Spinal cord (tissue), 10 donors: ENCODE measurements around the gene SMCO4. TPM values are rescaled to one million over a fixed set of nuclear protein-coding genes. Genes with fewer than 3 reads are reported as not detected.
A peak's percentile ranks its signal among the peaks of the same experiment; 100 is the strongest.
"Not testable (repeated sequence)": the region's sequence is repeated elsewhere in the genome, so short reads cannot be mapped to it uniquely, and the experiment has no call there.

Source experiments
- DNase-seq, 6 donors: peaks; one replicate each; pipeline versions ENCODE4 v3.0.0 to v3.0.0-alpha.2; 2013 to 2015; ENCODE audit warnings: low spot score in 6 of 6, low read depth in 4 of 6
- H3K27ac ChIP-seq: one replicate; pipeline ENCODE4 v1.5.1; 2013; ENCODE audit warnings: low read depth, low read length, control low read depth
- H3K27me3 ChIP-seq: one replicate; pipeline ENCODE4 v1.6.1; 2013; ENCODE audit warnings: low read length; ENCODE audit not compliant: control insufficient read depth, insufficient read depth
- H3K36me3 ChIP-seq: one replicate; pipeline ENCODE4 v1.6.1; 2013; ENCODE audit warnings: low read length; ENCODE audit not compliant: control insufficient read depth, insufficient read depth
- H3K4me1 ChIP-seq: one replicate; pipeline ENCODE4 v1.6.1; 2013; ENCODE audit warnings: low read length; ENCODE audit not compliant: control insufficient read depth, insufficient read depth
- H3K4me3 ChIP-seq: one replicate; pipeline ENCODE4 v1.5.1; 2013; ENCODE audit warnings: low read depth, low read length, control low read depth
- H3K9me3 ChIP-seq: one replicate; pipeline ENCODE4 v1.6.1; 2013; ENCODE audit warnings: low read length; ENCODE audit not compliant: control insufficient read depth, insufficient read depth
- WGBS: methylation state at CpG from one replicate; pipeline ENCODE4 v1.1.5; 2013; ENCODE audit warnings: missing lambda C conversion rate; ENCODE audit not compliant: insufficient coverage; 5-methylcytosine and 5-hydroxymethylcytosine counted together
- polyA plus RNA-seq, 2 donors: library from polyadenylated mRNA; unstranded; fragments of 120-200 nt; gene quantifications; one replicate each; pipeline ENCODE4 v1.2.1, GENCODE V29; 2013; ENCODE audit not compliant: insufficient read length in 2 of 2
- total RNA-seq, 2 donors: library from RNA; depleted of rRNA in 1 of 2; stranded (reverse); fragments of 120-200 nt in 1 of 2; fragments of >200 nt in 1 of 2; gene quantifications; one replicate each; pipeline versions ENCODE4 v1.2.3 to v1.2.4, GENCODE V29; 2013 to 2014
- donor health status: healthy.

The SMCO4 gene
- total and polyA plus RNA-seq, 4 donors, result 9.5 to 19.3 (median 15.7) TPM

DNA sequence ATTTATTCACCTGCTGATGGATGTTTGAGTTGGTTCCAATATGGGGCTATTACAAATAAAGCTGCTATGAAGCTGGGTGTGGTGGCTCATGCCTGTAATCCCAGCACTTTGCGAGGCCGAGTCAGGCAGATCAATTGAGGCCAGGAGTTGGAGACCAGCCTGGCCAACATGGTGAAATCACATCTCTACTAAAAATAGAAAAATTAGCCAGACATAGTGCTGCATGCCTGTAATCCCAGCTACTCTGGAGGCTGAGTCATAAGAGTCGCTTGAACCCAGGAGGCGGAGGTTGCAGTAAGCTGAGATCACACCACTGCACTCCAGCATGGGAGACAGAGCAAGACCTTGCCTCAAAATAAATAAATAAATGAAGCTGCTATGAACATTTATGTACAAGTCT lies 33.7 kb upstream of the SMCO4 start:
- H3K4me1 ChIP-seq, H3K27ac ChIP-seq, H3K9me3 ChIP-seq, H3K27me3 ChIP-seq, DNase-seq, H3K4me3 ChIP-seq, H3K36me3 ChIP-seq: not testable (repeated sequence)
- WGBS, result no CpG with 5 or more reads among the region's 4 CpGs

GRCh38 chr11:93574638-93575220 lies 31.5 kb upstream of the SMCO4 start:
- Histone ChIP-seq H3K27me3 (no peaks in the 10 kb centered on the region), H3K4me1 (no peaks in the 10 kb centered on the region), H3K27ac (no peak overlapping the region), H3K9me3 (no peaks in the 10 kb centered on the region), H3K36me3 (no peaks in the 10 kb centered on the region), H3K4me3 (no peak overlapping the region)
- peak in 1 of 6 donors; percentile 9 for DNase-seq
- no CpG with 5 or more reads among the region's 2 CpGs for WGBS

DNA sequence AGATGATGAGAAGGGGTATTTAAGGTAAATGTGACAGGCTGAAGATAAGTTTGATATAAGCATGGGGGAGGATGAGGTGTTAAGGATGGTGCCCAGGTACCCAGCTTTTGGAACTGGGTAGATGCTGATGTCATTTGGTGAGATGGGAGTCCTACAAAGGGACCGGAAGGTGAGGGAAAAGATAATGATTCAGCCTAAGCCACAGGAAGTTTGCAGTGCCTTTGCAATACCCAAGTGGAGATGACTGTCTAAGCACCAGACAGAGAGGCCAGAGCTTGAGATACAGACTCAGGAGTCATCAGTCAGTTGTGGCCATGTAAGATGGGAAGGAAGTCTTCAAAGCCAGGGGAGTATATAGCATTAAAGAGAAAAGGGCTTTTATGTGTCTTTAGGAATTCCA lies 30.0 kb upstream of the SMCO4 start:
- WGBS, result 100% methylated on average over 1 of the region's 1 CpG

GRCh38 chr11:93572621-93573020 lies 29.4 kb upstream of the SMCO4 start:
- no peaks in the 10 kb centered on the region for H3K36me3 ChIP-seq

More for the DNA sequence above, 30.0 kb upstream of the SMCO4 start:
- H3K4me1 ChIP-seq, result no peaks in the 10 kb centered on the region
- no peaks in the 10 kb centered on the region for H3K36me3 ChIP-seq
- no peaks in the 10 kb centered on the region for H3K9me3 ChIP-seq
- DNase-seq, result no peak
- H3K4me3 ChIP-seq, result no peak overlapping the region
- no peaks in the 10 kb centered on the region for H3K27me3 ChIP-seq
- H3K27ac ChIP-seq, result no peak overlapping the region

DNA sequence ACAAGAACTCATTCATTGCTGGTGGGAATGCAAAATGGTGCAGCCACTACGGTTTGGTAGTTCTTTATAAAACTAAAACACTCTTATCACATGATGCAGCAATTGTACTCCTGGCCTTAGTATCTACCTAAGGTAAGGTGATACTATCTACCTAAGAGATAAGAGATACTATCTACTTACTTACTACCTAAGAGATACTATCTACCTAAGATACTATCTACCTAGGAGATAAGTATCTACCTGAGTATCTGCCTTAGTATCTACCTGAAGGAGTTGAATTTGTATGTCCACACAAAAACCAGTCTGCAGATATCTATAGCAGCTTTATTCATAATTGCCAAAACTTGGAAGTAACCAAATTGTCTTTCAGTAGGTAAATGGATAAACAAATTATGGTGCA lies 29.0 kb upstream of the SMCO4 start:
- Histone ChIP-seq H3K4me1 (peaks cover 5% of the 10 kb centered on the region), H3K4me3 (no peak overlapping the region), H3K27me3 (no peaks in the 10 kb centered on the region), H3K9me3 (no peaks in the 10 kb centered on the region), H3K36me3 (no peaks in the 10 kb centered on the region), H3K27ac (no peak overlapping the region)
- DNase-seq, result no peak
- no CpG with 5 or more reads among the region's 1 CpG for WGBS

More at GRCh38 chr11:93572621-93573020, 29.4 kb upstream of the SMCO4 start:
- DNase-seq, result no peak
- H3K27me3 ChIP-seq, result no peaks in the 10 kb centered on the region
- H3K27ac ChIP-seq, result no peak overlapping the region
- H3K4me3 ChIP-seq, result no peak overlapping the region
- 100% methylated on average over 1 of the region's 3 CpGs for WGBS
- H3K4me1 ChIP-seq, result peaks cover under 1% of the 10 kb centered on the region
- H3K9me3 ChIP-seq, result no peaks in the 10 kb centered on the region

- DNase-seq, result no peak
- H3K36me3 ChIP-seq, result no peaks in the 10 kb centered on the region
- WGBS, result 89% methylated on average over 5 of the region's 7 CpGs
- no peaks in the 10 kb centered on the region for H3K9me3 ChIP-seq
- H3K27ac ChIP-seq, result no peak overlapping the region
- H3K27me3 ChIP-seq, result no peaks in the 10 kb centered on the region
- H3K4me1 ChIP-seq, result peaks cover 5% of the 10 kb centered on the region
- H3K4me3 ChIP-seq, result no peak overlapping the region
These were observed 28.4 kb upstream of the SMCO4 start for GRCh38 chr11:93571612-93572011.

GRCh38 chr11:93570759-93571413 lies 27.7 kb upstream of the SMCO4 start:
- 26% methylated on average over 3 of the region's 5 CpGs for WGBS
- peak in 3 of 6 donors; percentile 7 to 63 (median 13) for DNase-seq
- Histone ChIP-seq H3K27me3 (no peaks in the 10 kb centered on the region), H3K4me3 (no peak overlapping the region), H3K36me3 (no peaks in the 10 kb centered on the region), H3K9me3 (no peaks in the 10 kb centered on the region), H3K27ac (no peak overlapping the region), H3K4me1 (peaks cover 5% of the 10 kb centered on the region)

DNA sequence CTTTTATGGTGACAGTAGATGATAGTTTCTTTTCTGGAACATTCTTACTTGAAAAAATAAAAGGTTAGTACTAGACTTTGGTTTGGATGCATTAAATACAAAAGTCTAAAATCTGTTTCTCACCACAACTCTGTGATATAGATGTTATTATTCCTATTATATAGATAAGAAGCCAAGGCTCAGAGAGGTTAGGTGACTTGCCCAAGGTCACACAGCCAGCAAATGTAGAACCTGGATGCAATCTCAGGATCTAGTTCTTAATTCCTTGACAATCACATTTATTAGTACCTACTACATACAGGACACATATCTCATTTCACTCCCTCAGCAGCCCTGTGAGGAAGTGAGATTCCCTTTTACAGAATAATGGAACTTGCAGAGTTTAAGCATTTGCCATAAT lies 26.3 kb upstream of the SMCO4 start:
- Histone ChIP-seq H3K27me3 (no peaks in the 10 kb centered on the region), H3K9me3 (no peaks in the 10 kb centered on the region), H3K4me1 (peaks cover 5% of the 10 kb centered on the region), H3K27ac (no peak overlapping the region), H3K36me3 (no peaks in the 10 kb centered on the region), H3K4me3 (no peak overlapping the region)
- no peak for DNase-seq

DNA sequence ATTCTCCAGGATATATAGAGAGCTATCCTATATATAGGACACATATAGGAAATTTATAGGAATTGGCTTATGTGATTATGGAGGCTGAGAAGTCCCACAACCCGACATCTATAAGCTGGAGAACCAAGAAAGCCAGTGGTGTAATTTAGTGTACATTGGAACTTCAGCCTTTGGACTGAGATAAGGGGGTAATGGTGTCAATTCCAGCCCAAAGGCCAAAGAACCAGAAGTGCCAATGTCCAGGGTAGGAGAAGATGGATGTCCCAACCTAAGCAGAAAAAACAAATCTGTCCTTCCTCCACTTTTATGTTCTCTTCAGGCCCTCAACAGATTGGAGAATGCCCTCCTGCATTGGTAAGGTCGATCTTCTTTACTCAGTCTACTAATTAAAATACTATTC lies 25.5 kb upstream of the SMCO4 start:
- DNase-seq, result no peak
- H3K27ac ChIP-seq, result no peak overlapping the region
- no peaks in the 10 kb centered on the region for H3K36me3 ChIP-seq
- WGBS, result 100% methylated on average over 2 of the region's 2 CpGs
- no peaks in the 10 kb centered on the region for H3K27me3 ChIP-seq
- no peak overlapping the region for H3K4me3 ChIP-seq
- H3K4me1 ChIP-seq, result peaks cover 5% of the 10 kb centered on the region
- no peaks in the 10 kb centered on the region for H3K9me3 ChIP-seq

GRCh38 chr11:93567401-93567895 lies 24.3 kb upstream of the SMCO4 start:
- Histone ChIP-seq H3K4me1 (peaks cover 5% of the 10 kb centered on the region), H3K27ac (no peak overlapping the region), H3K9me3 (no peaks in the 10 kb centered on the region), H3K36me3 (no peaks in the 10 kb centered on the region), H3K4me3 (no peak overlapping the region), H3K27me3 (no peaks in the 10 kb centered on the region)
- DNase-seq, result peak in 5 of 6 donors; percentile 63 to 93 (median 77)
- WGBS, result 22% methylated on average over 7 of the region's 7 CpGs
